ENCODE data around the gene CD79A.
"Not testable (repeated sequence)": the region's sequence is repeated elsewhere in the genome, so short reads cannot be mapped to it uniquely, and the experiment has no call there.

CD79A gene

DNA sequence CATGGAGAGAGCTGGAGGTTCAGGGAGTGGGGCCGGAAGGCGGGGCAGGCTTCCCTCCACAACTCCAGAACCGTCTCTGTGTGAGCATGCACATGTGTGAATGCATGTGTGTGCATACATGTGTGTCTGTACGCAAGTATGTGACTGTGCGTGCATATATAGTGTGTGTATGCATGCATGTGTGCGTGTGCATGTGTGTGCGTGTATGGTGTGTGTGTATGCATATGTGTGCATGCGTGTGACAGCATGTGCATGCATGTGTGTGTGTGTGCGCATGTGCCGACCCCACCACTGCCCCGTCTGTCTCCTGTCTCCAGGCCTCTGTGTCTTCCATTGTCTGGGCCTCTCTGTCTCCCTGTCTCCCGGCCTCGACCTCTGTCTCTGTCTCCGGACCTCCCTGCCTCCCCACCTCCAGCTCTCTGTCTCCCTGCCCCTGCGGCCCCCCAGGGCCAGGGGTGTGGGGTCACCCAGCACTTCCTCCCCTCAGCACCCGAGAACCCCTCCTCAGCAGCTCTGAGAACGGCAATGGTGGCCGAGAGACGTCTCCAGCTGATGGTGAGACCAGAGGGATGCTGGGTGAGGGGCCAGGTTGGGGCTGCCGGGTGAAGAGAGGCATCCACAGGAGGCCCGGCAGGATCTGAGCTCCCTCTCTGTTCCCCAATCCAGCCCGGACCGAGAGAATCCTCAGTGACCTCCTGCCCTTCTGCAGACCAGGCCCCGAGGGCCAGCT, 28.4 kb downstream of the CD79A start:
- no peak for DNase-seq (ENCODE audit: low spot score)

DNA sequence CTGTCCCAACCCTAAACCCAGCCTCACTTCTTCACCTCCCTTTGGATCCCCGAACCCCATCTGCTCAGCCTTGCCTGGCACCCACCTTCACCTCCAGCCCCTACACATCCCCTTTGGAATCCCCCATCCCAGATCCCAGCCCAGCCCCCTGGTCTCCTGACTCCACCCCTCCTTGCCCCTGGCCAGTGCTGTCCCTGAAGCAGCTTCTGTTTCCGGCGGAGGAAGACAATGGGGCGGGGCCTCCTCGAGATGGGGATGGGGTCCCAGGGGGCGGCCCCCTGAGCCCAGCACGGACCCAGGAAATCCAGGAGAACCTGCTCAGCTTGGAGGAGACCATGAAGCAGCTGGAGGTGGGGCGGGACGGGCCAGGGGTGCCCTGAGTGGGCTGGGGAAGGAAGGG, 29.2 kb downstream of the CD79A start:
- DNase-seq (ENCODE audit: low spot score): no peak

DNA sequence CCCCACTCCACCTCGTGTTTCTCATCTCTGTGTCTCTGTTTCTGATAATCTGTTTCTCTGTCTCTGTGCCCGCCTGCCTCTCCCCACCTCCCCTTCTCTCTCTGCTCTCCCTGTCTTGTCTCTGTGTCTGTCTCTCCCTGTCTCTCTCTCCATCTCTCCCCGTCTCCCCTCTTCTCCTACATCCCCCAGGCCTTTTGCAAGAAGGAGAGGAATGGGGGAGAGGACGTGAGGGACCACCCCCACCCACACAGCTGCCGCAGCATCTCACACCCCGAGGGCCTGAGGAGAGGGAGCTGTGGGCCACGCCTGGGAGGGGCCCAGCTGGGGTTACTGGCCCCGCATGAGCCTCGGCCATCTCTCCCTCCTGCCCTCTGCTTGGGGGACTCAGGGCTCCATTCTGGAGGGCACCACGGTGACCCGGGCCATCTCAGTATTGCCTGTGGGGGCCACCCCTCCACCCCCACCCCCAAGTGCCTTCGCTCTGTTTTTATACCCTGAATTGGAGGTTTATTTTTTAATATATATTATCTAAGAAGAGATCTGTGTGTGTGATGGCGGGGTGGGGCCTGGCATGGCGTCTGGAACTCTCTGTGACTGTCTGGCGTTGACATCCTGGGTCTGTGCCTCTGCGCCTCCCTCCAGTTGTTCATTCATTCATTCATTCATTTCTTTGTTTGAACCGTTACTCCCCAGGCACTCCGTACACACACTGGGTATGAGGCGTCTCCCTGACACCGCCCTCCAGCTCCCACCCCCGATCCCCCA, 30.0 kb downstream of the CD79A start:
- no peak for DNase-seq (ENCODE audit: low spot score)

DNA sequence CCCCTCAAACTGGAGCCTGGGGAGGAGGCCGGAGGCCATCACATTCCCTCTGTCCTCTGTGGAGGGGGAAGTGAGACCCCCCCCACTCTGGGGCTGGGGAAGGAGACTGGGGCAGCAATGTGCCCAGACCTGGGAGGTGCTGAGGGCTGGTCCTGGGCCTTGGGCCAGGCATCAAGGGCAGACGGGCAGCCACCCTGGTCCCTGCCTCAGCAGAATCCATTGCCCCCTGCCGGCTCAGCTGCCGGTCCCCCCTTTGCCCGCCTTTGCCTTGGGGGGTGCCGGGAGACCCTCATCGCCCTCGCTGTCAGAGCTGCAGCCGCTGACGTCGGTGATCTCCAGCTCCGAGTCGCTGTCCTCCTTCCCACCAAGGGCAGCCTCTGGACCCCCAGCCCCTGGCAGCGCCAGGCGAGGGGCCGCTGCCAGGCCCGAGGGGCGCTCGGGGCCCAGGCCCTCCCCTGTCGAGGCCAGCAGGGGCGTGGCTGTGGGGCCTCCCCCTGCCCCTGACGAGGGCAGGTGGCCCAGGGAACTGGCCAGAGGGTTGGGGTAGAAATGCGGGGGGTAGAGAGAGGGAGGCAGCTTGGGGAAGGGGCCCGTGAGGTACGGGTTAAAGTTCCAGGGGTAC, 31.0 kb downstream of the CD79A start:
- no peak for DNase-seq (ENCODE audit: low spot score)

DNA sequence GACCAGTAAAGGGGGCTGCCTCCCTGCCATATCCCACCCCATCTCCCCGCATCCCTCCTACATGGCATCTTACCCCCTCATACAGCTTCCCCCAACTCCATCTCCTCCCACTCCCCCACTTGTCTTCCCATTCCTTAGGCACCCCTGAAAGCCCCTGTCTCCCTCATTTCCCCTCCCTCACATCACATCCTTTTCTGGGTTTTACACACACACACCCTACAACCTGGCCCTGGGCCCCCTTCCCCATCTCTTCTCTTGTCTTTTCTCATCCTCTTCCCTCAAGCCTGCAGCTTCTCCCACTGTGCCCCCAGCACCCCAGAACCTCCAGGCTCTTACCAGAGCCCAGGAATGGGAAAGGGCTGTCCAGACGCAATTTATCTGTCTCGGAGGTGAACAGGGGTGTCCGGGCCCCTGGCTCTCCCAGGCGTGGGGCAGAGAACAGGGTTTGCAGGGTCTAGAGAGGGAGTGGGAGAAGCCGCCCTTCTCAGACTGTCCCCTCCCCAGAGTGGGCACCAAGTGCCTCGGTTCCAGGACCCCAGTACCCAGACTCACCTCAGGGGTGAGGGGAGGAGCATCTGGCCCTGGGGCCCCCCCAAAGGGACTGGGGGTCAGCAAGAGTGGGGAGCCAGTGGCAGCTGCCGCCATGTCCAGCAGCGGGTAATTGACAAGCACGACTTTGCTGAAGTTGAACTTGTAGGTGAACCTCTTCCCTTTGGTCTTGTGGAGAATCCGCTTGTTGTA, 31.8 kb downstream of the CD79A start:
- no peak for DNase-seq (ENCODE audit: low spot score)

DNA sequence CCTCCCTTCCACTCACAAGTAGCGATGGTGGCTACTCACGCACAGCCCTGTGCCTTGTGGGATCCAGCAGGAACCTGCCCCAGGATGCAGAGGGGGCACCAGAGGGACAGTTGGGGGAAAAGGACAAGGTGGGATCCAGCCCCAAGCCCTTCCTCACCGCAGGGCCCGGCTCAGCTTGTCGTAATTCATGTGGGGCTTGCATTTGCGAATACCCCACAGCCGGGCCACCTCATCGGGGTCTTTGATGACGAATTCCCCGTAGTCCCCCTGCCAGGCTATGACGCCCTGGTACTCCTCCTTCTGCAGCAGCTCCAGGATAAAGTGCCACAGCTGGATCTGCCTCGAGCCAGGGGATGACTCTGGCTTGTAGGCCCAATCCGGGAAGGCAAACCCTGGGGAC, 32.6 kb downstream of the CD79A start:
- no peak for DNase-seq (ENCODE audit: low spot score)

DNA sequence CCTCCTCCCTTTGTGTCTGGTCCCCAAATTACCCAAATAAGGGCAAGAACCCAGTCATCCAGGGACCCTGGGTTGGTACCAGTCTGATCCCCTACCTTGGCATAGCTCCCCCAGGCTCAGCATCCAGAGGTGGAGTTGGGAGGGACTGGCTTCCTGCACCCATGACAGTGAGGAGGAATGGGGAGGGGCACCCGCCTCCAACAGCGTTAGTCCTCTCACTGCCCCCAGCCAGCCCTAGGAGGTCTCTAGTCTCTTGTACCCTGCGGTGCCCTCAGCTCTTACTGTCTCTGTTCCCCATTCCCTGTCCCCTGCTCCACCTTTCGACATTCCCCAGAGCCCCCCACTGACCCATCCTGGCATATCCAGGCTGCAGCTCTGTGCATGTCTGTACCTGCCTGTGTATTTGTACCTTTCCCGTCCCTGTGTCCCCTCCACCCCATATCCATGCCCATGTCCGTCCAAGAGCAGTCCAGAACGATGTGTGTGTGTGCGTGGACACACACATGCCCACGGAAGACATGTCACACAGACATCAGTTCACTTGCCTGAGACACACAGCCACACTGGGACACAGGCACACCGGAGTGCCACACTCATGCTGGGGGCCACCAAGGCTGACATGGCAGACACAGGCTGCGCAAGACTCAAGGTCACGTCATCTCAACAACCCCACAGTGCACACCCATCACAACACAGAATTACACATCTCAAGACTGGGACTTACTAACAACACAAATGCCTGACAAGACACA, 33.3 kb downstream of the CD79A start:
- DNase-seq (ENCODE audit: low spot score): no peak

DNA sequence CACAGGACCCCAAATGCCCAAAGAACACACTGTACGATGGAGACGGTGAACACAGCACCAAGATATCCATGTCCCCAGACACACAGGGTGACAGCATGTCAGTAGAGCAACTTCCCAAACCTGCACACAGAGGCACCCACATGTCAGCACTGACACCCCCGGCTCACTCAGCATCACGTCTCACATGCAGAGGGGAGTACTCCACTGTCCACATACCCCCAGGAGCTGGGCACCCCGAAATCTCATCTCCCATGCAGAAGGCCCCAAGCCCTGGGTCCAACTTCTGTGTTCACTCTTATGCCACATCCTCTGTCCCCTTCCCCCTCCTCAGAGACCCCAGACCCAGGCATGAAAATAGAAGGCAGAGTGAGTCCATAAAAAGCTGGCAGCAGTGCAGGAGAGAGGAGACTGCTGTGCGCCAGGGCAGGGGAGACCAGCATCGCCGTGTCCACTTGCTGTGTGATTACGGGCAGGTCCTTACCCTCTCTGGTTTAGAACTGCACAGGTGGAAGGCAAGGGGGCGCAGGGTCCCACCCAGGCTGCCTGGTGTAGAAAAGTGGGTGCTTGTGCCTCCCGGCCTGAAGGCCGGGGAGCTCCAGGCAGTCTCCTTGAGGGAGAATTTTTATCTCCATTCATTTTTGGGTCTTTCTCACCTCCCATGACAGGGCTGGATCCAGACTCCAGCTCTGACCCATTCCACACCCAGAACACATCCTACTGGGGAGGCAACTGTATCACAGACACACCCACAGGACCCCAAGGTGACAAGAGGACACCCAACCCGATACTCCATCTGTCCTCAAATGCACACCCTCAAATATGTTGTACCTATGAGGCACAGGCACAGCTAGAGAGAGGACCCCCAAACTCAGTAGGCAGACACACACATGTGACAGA, 34.2 kb downstream of the CD79A start:
- no peak for DNase-seq (ENCODE audit: low spot score)

DNA sequence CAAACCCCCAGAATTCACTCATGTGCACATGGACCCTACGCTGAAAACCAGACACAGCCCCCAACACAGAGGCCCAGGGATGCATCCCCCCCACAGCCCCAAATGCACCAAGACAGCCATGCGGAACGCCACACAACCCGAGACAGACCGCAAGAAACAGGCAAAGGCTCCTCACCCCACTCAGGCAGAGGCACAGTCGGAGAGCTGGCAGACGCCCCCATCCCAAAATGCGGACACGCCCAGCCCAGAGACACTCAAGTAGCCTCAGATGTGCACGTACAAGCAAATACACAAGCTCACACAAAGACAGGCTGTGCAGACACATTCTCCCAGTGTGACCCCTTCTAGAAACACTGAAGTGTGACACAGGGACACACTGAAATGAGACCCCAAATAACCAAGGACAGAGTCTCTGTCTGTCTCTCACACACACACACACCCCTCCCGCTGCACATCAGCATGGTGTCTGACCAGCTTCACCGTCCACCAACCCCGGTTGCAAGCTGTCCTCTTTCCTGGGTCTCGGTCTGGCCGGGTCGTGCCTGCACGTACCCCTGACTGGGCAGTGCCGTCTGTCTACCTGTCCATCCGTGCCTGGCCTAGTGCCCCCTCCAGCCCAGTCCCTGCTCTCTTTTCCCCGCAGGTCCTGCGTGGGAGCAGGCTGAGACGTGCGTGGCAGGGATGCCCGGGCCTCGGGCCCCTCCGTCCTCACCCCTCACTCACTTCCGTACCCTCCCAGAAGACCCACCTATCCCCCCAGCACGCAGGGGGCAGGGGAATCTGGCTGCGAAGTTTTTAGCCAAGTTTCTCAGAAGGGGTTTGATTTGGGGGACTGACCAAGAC, 35.0 kb downstream of the CD79A start:
- no peak for DNase-seq (ENCODE audit: low spot score)

GRCh38 chr19:41912899-41913537, 35.9 kb downstream of the CD79A start:
- DNase-seq (ENCODE audit: low spot score): no peak

GRCh38 chr19:41913538-41914423, 36.7 kb downstream of the CD79A start:
- no peak for DNase-seq (ENCODE audit: low spot score)

DNA sequence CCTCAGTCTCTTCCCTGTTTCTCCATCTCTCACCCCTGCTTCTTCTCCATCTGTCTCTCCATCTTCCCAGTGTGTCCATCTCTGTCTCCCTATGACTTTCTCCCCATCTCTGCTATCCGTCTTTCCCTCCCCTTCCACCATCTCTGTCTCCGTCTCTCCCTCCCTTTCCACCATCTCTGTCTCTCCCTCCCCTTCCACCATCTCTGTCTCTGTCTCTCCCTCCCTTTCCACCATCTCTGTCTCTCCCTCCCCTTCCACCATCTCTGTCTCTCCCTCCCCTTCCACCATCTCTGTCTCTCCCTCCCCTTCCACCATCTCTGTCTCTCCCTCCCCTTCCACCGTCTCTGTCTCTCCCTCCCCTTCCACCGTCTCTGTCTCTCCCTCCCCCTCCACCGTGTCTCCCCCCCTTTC, 37.4 kb downstream of the CD79A start:
- DNase-seq (ENCODE audit: low spot score): not testable (repeated sequence)

DNA sequence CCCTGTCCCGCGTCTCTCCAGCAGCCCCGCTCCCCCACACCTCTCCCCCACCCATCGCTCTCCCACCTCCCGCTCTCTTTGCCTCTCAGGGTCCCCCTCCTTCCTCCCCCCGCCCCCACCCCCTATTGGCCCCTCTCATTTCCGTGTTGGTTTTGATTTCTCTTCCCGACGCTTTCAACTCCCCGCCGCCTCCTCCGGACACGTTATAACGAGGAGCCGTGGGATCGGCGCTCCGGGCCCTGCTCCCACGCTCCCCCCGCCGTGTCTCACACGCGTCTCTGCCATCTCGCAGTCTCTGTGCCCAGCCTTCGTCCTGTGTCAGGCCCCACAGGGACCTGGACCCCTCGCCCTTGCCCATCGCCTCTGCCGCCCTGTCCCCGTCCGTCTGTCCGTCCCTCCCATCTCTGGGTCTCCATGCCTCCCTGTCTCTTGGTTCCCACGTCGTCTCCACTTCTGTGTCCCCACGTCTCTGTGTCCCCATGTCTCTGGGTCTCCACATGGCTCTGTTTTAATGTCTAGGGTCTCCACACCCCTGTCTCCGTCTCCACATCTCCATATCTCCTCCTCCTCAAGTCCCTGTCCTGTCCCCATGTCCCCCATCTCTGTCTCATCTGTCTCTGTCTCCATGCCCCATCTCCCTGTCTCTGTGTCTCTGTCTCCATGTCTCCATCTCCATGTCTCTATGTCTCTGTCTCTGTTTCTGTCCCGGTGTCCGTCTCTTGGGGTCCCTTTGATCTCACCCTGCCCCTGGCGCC, 38.1 kb downstream of the CD79A start:
- DNase-seq (ENCODE audit: low spot score): no peak

DNA sequence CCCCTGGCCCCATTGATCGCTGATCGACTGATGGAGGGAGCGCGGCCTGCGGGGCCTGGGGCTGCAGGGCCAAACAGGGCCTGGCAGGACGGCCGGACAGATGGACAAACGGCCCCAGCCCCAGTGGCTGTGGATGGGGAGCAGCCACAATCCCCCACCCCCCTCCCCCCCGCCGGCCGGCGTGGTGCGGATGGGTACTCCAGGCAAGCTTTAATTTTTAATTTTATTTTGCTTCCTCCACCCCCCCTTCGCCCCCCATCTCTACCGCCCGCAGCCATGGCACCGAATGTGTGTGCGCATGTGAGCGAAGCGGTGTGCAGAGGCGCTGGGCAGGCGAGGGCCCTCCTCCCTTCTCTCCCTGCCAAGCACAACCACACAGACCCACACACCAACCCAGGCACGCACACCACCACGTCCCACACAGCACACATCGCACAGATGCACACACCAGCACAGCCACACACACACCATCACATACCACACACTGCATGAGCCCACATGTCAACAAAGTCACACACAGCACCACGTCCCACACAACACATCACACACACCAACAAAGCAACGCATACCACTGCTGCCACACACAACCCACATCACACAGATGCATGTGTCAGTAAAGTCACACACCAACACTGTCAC, 38.8 kb downstream of the CD79A start:
- DNase-seq (ENCODE audit: low spot score): no peak

- no peak for DNase-seq (ENCODE audit: low spot score)
These were observed 40.6 kb downstream of the CD79A start for GRCh38 chr19:41917676-41918075.

- DNase-seq (ENCODE audit: low spot score): no peak
These were observed 41.0 kb downstream of the CD79A start for GRCh38 chr19:41918095-41918494.

GRCh38 chr19:41918653-41919244, 41.7 kb downstream of the CD79A start:
- no peak for DNase-seq (ENCODE audit: low spot score)

Data from RKO (cell line).